OCI-LY3 (cell line): ENCODE results near the gene ARID1B.

ENCODE experiments used
- EZH2phosphoT487 ChIP-seq: fragments of 200-600 bp; shearing (Covaris generic); IDR thresholded peaks from 2 replicates; pipeline ENCODE4 v1.6.1; 2018; ENCODE audit warnings: antibody characterized with exemption, mixed run types, low read depth
- TF ChIP-seq, protein P1 (sequence below): fragments of 200-600, 300-600 bp; sonication (generic); IDR thresholded peaks from 2 replicates; pipeline ENCODE4 v1.5.1; 2014; ENCODE audit warnings: antibody characterized with exemption, low read length, low read depth

DNA sequence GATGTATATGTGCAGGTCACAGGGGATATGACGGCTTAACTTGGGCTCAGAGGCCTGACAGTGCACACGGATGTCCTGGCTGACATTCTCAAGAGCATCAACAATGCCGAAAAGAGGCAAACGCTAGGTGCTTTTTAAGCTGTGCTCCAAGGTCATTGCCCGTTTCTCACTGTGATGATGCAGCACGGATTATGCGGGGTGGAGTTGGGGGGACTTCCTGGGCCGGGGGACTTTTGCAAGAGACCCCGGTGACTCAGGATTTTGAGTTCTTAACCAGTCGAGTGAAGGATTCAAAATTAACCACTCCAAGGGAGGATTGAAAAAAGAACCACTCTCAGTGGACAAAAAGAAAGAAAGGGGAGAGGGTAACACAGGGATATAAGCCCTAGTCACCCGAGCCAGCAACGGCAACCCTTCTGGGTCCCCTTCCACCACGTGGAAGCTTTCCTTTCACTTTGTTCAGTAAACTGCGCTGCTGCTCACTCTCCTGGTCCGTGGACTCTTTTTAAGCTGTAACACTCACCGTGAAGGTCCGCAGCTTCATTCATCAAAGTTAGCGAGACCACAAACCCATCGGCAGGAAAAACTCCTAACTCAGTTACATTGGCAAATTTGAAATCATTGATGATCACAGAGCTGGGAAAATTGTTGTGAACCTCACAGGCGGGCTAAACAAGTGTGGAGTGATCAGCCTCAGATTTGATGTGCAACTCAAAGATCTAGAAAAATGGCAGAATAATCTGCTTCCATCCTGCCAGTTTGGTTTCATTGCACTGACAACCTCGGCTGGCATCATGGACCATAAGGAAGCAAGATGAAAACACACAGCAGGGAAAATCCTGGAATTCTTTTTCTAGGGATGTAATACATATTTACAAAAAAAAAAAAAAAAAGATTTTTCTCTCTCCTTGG is 199.3 kb downstream of the ARID1B start:
- TF ChIP-seq, protein P1, sequence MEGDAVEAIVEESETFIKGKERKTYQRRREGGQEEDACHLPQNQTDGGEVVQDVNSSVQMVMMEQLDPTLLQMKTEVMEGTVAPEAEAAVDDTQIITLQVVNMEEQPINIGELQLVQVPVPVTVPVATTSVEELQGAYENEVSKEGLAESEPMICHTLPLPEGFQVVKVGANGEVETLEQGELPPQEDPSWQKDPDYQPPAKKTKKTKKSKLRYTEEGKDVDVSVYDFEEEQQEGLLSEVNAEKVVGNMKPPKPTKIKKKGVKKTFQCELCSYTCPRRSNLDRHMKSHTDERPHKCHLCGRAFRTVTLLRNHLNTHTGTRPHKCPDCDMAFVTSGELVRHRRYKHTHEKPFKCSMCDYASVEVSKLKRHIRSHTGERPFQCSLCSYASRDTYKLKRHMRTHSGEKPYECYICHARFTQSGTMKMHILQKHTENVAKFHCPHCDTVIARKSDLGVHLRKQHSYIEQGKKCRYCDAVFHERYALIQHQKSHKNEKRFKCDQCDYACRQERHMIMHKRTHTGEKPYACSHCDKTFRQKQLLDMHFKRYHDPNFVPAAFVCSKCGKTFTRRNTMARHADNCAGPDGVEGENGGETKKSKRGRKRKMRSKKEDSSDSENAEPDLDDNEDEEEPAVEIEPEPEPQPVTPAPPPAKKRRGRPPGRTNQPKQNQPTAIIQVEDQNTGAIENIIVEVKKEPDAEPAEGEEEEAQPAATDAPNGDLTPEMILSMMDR: no peak
- TF ChIP-seq EZH2phosphoT487: no peak
